NCI-H2196 treated with DMSO at 0.1 percent for 48 hours (cell line): Measurements from ENCODE around the gene GSTT4.
"Not testable (repeated sequence)": the region's sequence is repeated elsewhere in the genome, so short reads cannot be mapped to it uniquely, and the experiment has no call there.

Experiments
- DNase-seq: peaks from one replicate; lab custom pipeline; 2025; ENCODE audit not compliant: unreplicated experiment; lab: John Stamatoyannopoulos, UW

GSTT4 gene

GRCh38 chr22:24005201-24005600, at the start of gene GSTT4:
GSTT4 (minus strand) TSS chr22:24005453; CDS start chr22:24005356, 97 bp downstream.
- no peak for DNase-seq

- no peak for DNase-seq
These were observed 49.1 kb upstream of the GSTT4 start for GRCh38 chr22:24054356-24054755.

GRCh38 chr22:24053481-24054226, 48.4 kb upstream of the GSTT4 start:
- no peak for DNase-seq

GRCh38 chr22:24051568-24051967, 46.3 kb upstream of the GSTT4 start:
- no peak for DNase-seq

GRCh38 chr22:24051028-24051427, 45.8 kb upstream of the GSTT4 start:
- no peak for DNase-seq

GRCh38 chr22:24049978-24050377, 44.7 kb upstream of the GSTT4 start:
- no peak for DNase-seq

- no peak for DNase-seq
These were observed 44.0 kb upstream of the GSTT4 start for GRCh38 chr22:24049211-24049610.

- no peak for DNase-seq
These were observed 40.8 kb upstream of the GSTT4 start for GRCh38 chr22:24046024-24046423.

GRCh38 chr22:24043958-24044357, 38.7 kb upstream of the GSTT4 start:
- no peak for DNase-seq

- not testable (repeated sequence) for DNase-seq
These were observed 38.2 kb upstream of the GSTT4 start for GRCh38 chr22:24043465-24043864.

GRCh38 chr22:24040946-24041345, 35.7 kb upstream of the GSTT4 start:
- no peak for DNase-seq

- DNase-seq = no peak
These were observed 33.8 kb upstream of the GSTT4 start for GRCh38 chr22:24039046-24039445.

- DNase-seq = no peak
These were observed 32.9 kb upstream of the GSTT4 start for GRCh38 chr22:24037851-24038765.

GRCh38 chr22:24035296-24035695, 30.0 kb upstream of the GSTT4 start:
- DNase-seq = no peak

- DNase-seq = no peak
These were observed 28.5 kb upstream of the GSTT4 start for GRCh38 chr22:24033731-24034130.

- DNase-seq = no peak
These were observed 25.0 kb upstream of the GSTT4 start for GRCh38 chr22:24030186-24030702.

- no peak for DNase-seq
These were observed 24.1 kb upstream of the GSTT4 start for GRCh38 chr22:24029304-24029703.

GRCh38 chr22:24028533-24028932, 23.3 kb upstream of the GSTT4 start:
- no peak for DNase-seq

- no peak for DNase-seq
These were observed 22.7 kb upstream of the GSTT4 start for GRCh38 chr22:24027991-24028390.

GRCh38 chr22:24027389-24027975, 22.2 kb upstream of the GSTT4 start:
- DNase-seq = no peak

- no peak for DNase-seq
These were observed 21.5 kb upstream of the GSTT4 start for GRCh38 chr22:24026733-24027132.
